ENCODE results near the gene PRKG1. TPM values are rescaled to one million over a fixed set of nuclear protein-coding genes. Genes with fewer than 3 reads are reported as not detected.

The PRKG1 gene
- total RNA-seq, 1 donor = 19.5 TPM

GRCh38 chr10:51406581-51406980 lies 332.3 kb downstream of the PRKG1 start:
- no peak overlapping the region for H2AFZ ChIP-seq (ENCODE audit: low read length)
- H3K27me3 ChIP-seq (ENCODE audit: insufficient read depth, low read length) = no peaks in the 10 kb centered on the region
- no peak overlapping the region for H3K4me2 ChIP-seq (ENCODE audit: insufficient read depth, low read length)
- DNase-seq (ENCODE audit: insufficient read length, low spot score, missing footprints) = no peak
- H3K4me1 ChIP-seq (ENCODE audit: insufficient read depth, low read length) = no peaks in the 10 kb centered on the region
- no peaks in the 10 kb centered on the region for H3K79me2 ChIP-seq (ENCODE audit: insufficient read depth, low read length)
- H3K27ac ChIP-seq (ENCODE audit: low read depth, low read length) = no peak overlapping the region
- H3K9me3 ChIP-seq (ENCODE audit: low read depth, low read length) = no peaks in the 10 kb centered on the region
- no peaks in the 10 kb centered on the region for H3K36me3 ChIP-seq (ENCODE audit: insufficient read depth, low read length)
- H3K4me3 ChIP-seq (ENCODE audit: insufficient read depth, low read length) = no peak overlapping the region
- no peak for TF ChIP-seq CTCF (IDR thresholded peaks at IDR 0.05; ENCODE audit: extremely low read depth, low read depth, low read length)
- H4K20me1 ChIP-seq (ENCODE audit: insufficient read depth, low read length) = no peaks in the 10 kb centered on the region

- H3K27ac ChIP-seq (ENCODE audit: low read depth, low read length) = no peak overlapping the region
- no peaks in the 10 kb centered on the region for H3K79me2 ChIP-seq (ENCODE audit: insufficient read depth, low read length)
- no peak for TF ChIP-seq CTCF (IDR thresholded peaks at IDR 0.05; ENCODE audit: extremely low read depth, low read depth, low read length)
- H2AFZ ChIP-seq (ENCODE audit: low read length) = no peak overlapping the region
- peaks cover under 1% of the 10 kb centered on the region for H3K4me1 ChIP-seq (ENCODE audit: insufficient read depth, low read length)
- no peak for DNase-seq (ENCODE audit: insufficient read length, low spot score, missing footprints)
- H3K36me3 ChIP-seq (ENCODE audit: insufficient read depth, low read length) = no peaks in the 10 kb centered on the region
- no peaks in the 10 kb centered on the region for H3K9me3 ChIP-seq (ENCODE audit: low read depth, low read length)
- H3K4me2 ChIP-seq (ENCODE audit: insufficient read depth, low read length) = no peak overlapping the region
- H3K27me3 ChIP-seq (ENCODE audit: insufficient read depth, low read length) = peaks cover 3% of the 10 kb centered on the region
- H4K20me1 ChIP-seq (ENCODE audit: insufficient read depth, low read length) = no peaks in the 10 kb centered on the region
- H3K4me3 ChIP-seq (ENCODE audit: insufficient read depth, low read length) = no peak overlapping the region
Measured at GRCh38 chr10:51416494-51416893, 342.2 kb downstream of the PRKG1 start.

- Histone ChIP-seq H3K27ac (ENCODE audit: low read depth, low read length) (no peak overlapping the region), H3K9me3 (ENCODE audit: low read depth, low read length) (no peaks in the 10 kb centered on the region), H3K4me3 (ENCODE audit: insufficient read depth, low read length) (no peak overlapping the region), H2AFZ (ENCODE audit: low read length) (no peak overlapping the region), H3K36me3 (ENCODE audit: insufficient read depth, low read length) (no peaks in the 10 kb centered on the region), H3K27me3 (ENCODE audit: insufficient read depth, low read length) (peaks cover 3% of the 10 kb centered on the region), H3K4me1 (ENCODE audit: insufficient read depth, low read length) (peaks cover 11% of the 10 kb centered on the region), H3K79me2 (ENCODE audit: insufficient read depth, low read length) (no peaks in the 10 kb centered on the region), H4K20me1 (ENCODE audit: insufficient read depth, low read length) (no peaks in the 10 kb centered on the region), H3K4me2 (ENCODE audit: insufficient read depth, low read length) (no peak overlapping the region)
- no peak for TF ChIP-seq CTCF (IDR thresholded peaks at IDR 0.05; ENCODE audit: extremely low read depth, low read depth, low read length)
- no peak for DNase-seq (ENCODE audit: insufficient read length, low spot score, missing footprints)
Measured at GRCh38 chr10:51419196-51420093, 345.2 kb downstream of the PRKG1 start.

DNA sequence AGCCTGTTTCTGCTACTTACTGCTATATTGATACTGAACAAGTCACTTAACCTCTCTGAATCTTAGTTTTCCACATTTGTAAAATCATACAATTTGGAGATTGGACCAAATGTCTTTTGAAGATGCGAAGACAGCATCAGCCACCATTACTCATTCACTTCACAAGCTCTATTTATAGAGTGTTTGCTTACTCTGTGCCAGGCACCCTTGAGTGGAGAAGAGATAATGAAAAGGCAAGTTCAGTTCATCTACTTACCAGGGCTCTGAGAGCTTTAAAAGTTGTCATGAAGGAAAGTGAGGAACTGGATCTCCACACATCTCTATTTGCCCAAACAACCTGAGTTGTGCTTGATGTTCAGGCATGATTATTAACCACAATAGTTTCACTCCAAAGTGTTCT lies 347.6 kb downstream of the PRKG1 start:
- H2AFZ ChIP-seq (ENCODE audit: low read length) = peak overlapping the region; percentile 58
- H3K79me2 ChIP-seq (ENCODE audit: insufficient read depth, low read length) = no peaks in the 10 kb centered on the region
- no peaks in the 10 kb centered on the region for H3K36me3 ChIP-seq (ENCODE audit: insufficient read depth, low read length)
- H3K27ac ChIP-seq (ENCODE audit: low read depth, low read length) = no peak overlapping the region
- H3K4me3 ChIP-seq (ENCODE audit: insufficient read depth, low read length) = no peak overlapping the region
- no peak for TF ChIP-seq CTCF (IDR thresholded peaks at IDR 0.05; ENCODE audit: extremely low read depth, low read depth, low read length)
- H4K20me1 ChIP-seq (ENCODE audit: insufficient read depth, low read length) = no peaks in the 10 kb centered on the region
- no peak for DNase-seq (ENCODE audit: insufficient read length, low spot score, missing footprints)
- peaks cover 11% of the 10 kb centered on the region for H3K4me1 ChIP-seq (ENCODE audit: insufficient read depth, low read length)
- H3K9me3 ChIP-seq (ENCODE audit: low read depth, low read length) = no peaks in the 10 kb centered on the region
- H3K4me2 ChIP-seq (ENCODE audit: insufficient read depth, low read length) = peak overlapping the region; percentile 38
- peaks cover 3% of the 10 kb centered on the region for H3K27me3 ChIP-seq (ENCODE audit: insufficient read depth, low read length)
